Astrocyte of the hippocampus (primary cell): Measurements from ENCODE around the gene ATP23.

Experiments used
- DNase-seq: peaks from one replicate; pipeline ENCODE4 v3.0.0; 2011; ENCODE audit warnings: low read depth, low spot score

The ATP23 gene

GRCh38 chr12:57941165-57941894 lies at the start of gene ATP23:
TSS of gene ATP23 (plus strand) at chr12:57941567. CDS start at chr12:57941702, 135 bp downstream.
- DNase-seq, result peak; percentile 91

GRCh38 chr12:57892232-57892972 lies 49.0 kb upstream of the ATP23 start:
- no peak for DNase-seq

DNA sequence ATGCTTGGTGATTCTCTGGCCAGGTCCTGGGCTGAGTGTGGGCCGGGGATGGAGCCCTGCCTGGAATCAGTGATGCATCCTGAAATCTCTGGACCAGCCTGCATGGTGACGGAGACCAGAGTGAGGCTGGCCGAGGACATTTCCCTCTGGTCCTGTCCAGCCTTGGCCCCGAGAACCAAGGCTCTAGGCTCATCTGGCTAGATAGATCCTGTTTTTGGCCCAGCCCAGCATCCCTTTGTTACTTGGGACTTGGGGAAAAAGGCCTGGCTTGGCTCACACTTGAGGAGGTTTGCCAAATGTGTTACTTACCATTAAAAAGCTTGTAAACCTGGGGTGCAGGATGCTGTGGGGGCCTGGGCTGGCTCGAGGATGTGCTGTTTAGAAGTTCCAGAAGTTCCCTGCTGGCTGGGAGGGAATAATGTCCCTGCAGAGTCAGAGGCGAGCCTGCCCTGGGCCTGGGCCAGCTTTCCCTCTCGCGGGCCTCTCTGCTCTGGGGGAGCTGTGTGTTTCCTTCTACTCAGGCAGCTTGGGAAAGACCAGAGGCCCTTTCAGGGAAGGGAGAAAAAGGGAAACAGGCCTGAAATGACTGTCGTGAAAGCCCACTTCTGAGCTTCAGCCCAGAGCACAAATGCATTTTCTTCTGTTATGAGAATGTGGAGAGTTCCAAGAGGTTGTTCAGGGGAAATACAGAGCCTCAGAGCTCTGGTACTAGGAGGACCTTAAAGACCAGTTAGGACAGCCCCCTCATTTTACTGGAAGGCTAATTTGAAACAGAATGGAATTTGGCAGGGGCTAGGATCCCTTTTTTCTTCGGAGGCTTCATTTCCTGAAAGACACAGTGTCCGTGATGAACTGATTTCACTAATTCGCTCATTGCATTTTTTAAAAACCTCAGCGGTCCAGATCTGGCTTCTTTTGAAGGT lies 47.7 kb upstream of the ATP23 start:
- peak; percentile 94 for DNase-seq

DNA sequence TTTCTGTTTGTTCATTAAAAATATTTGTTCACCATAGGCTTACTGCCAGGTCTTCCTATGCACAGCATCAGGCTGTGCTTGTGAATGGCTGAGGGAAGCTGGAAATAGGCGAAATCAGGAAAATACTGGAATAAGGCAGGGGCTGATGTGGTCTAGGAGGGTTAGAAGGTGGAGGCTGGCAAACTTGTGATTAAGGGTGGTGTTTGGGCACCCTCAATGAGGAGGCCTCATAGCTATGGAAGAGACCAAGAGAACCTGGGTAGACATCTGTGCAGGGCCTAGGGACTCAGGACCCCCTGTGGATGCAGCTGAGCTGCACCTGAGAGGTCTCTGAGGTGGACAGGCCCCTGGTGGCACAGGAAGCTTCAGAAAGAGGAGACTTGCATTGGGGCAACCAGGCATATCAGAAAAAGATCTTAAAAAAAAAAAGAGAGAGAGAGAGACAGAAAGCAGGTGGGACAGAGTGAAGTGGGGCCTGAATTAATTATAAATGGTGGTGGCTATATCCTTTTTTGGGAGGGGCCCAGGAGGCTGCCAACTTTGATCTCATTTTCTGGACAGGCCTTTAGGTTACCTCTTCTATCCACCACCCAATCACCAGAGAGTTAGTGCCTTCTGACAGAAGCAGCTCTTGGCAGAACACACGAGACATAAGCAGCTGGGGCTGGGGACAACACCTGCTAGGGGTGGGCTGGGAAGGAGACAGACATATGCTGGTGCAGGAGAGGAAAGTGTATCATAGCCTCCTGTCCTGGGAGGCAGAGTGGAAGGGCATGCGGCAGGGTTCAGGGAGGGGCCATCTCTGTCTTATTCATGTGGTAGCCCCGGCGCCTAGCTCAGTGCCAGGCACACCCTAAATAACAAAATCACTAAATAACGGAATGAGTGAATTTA lies 46.7 kb upstream of the ATP23 start:
- no peak for DNase-seq

DNA sequence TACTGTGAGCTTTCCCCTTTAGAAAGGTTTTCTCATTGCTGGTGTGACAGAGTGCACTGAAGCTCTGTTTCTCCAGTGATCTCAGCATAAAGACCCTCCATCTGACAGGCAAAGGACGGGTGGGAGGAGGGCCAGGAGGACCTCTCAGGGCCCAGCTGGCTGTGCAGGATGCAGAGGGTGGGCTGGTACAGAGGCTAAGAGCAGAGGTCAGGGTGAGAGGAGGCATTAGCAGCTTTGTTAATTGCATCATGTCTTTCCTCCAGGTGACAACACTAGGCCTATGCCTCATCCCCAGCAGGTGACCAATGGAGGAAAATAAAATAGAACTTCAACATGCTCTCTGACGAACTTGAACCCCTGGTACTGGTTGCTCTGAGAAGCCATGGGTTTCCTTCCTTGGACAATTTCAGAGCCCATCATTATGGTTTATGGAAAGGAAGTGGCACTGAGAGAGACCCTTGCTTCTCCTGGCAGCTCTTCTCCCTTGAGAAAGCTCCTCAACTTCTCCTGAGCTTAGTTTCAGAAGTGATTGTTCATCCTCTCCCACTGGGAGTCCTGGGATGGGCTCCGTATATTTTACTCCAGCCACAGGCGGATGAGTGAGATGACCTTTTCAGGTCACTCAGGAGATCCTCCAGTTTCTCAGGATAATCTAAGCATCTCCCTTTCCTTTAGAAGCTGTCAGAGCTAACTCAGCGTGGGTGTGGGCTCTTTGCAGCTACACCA lies 45.8 kb upstream of the ATP23 start:
- no peak for DNase-seq

- DNase-seq, result peak; percentile 36
Measured at GRCh38 chr12:57896115-57896433, 45.3 kb upstream of the ATP23 start.

GRCh38 chr12:57896434-57897201 lies 44.7 kb upstream of the ATP23 start:
- DNase-seq, result peak; percentile 79

- no peak for DNase-seq
Measured at GRCh38 chr12:57897286-57897974, 43.9 kb upstream of the ATP23 start.

DNA sequence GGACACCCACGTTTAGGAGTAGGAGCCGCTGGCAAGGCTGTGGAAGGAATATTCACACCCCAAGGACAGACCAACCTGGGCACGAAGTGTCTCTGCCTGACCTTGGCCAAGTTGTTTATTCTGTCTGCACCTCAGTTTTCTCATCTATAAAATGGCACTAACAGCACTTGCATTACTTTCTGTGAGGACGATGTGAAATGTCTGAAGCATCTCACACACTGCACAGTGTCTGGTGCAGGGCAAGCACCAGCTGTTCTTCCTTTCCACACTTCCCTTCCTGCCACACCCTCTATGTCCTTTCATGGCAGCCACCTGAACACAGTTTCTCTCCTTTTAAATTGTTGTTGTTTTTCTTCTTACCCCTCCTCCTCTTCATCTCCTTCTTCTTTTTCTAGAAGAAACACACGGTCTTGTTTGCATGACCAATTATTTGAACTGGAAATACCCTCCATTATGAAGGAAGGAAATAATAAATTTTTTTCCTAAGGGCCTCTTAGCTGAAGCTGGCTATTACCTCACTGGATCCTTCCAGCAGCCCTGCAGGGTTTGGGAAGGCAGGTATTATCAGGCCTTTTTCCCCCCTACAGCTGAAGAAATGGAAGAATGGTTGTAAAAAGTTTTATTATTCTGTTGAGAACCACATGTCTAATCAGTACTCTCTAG lies 42.9 kb upstream of the ATP23 start:
- DNase-seq, result no peak

GRCh38 chr12:57899010-57899662 lies 42.2 kb upstream of the ATP23 start:
- peak; percentile 70 for DNase-seq

GRCh38 chr12:57902478-57902969 lies 38.8 kb upstream of the ATP23 start:
- peak; percentile 80 for DNase-seq

DNA sequence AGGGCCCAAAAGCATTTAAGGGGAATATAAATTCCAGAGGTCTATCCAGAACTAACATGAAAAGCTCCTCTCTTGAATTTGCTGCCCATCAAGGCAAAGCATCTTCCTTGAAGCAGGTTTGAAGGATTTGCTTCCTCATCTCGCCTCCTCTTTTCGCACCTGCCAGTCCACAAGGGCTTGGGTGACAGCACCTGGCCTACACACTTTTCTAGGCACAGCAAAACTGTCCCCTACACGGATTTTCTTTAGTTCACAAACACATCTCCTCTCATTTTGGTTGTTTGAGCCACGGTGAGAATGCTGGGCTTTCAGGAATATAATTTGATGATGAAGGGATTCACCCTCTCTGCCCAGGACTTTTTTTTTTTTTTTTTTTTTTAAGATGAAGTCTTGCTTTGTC lies 36.9 kb upstream of the ATP23 start:
- DNase-seq, result no peak

DNA sequence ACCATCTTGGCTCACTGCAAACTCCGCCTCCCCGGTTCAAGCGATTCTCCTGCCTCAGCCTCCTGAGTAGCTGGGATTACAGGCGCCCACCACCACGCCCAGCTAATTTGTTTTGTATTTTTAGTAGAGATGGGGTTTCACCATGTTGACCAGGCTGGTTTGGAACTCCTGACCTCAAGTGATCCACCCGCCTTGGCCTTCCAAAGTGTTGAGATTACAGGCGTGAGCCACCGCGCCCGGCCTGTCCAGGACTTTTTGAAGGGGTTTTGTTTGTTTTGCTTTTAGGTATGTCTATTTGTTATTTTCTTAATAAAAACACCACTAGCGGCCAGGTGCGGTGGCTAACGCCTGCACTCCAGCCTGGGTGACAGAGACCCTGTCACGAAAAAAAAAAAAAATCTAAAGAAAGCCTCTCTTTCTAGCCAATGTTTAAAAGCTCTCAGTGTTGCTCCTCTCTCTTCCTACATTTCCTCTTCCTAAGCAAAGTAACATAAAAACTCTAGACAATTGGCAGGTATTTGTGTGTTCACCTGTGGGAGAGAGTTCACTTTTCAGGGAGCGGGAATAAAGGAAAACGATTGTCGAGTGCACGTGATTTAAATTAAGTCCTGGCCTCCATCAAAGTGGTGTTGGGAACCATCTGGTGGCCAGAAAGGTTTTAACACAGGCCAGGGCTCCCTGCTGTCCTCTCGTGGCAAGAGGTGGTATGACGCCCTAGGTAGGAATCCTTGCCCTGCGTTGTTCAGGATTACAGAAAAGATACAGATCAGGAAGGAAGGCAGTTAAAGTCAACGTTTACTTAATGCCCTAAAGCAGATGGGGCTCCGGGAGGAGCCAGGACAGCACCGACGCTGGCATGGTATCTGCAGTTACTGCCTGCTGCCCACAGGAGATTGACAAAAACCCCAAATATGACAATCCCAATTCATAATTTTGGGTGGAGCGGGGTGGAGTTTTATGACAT lies 36.2 kb upstream of the ATP23 start:
- DNase-seq, result peak; percentile 93

- no peak for DNase-seq
Measured at GRCh38 chr12:57905812-57906475, 35.4 kb upstream of the ATP23 start.

DNA sequence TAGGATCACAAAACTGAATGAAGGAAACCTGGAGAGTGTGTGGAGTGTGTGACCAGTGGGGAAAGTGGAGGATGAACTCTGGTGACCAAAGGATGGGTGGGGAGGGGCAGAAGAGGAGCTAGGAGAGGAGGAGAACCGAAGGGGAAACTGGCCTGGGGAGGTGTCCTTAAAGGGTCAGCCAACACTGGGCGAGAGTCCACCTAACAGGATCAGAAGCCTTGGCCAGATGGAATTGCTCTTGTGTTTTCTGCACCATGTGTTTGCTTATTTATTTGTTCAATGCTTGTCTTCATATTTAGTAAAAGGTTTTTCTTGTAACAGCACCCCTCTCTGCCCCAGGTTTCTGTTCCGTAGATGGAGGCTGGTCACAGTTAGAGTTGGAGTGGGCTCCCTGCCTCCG lies 34.5 kb upstream of the ATP23 start:
- no peak for DNase-seq

DNA sequence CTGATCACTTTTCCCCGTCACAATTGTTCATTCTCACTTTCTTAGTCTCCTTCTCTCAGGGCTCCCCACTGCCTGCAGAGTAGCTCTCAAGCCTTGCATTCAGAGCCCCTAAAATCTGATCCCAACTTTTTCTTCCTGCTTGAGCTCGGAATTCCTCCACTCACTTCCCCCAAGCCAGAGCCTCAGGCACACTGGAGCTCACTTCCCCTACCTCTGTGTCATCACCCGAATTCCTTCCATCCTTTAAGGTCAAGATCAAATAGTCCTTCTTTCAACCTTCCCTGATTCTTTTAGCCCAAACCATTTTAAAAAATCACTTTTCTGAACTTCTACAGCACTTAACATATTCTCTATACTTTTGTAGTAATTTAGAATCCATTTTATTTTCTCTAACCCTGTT lies 34.1 kb upstream of the ATP23 start:
- no peak for DNase-seq
